Measurements from ENCODE around the gene DGKI.

DGKI gene

DNA sequence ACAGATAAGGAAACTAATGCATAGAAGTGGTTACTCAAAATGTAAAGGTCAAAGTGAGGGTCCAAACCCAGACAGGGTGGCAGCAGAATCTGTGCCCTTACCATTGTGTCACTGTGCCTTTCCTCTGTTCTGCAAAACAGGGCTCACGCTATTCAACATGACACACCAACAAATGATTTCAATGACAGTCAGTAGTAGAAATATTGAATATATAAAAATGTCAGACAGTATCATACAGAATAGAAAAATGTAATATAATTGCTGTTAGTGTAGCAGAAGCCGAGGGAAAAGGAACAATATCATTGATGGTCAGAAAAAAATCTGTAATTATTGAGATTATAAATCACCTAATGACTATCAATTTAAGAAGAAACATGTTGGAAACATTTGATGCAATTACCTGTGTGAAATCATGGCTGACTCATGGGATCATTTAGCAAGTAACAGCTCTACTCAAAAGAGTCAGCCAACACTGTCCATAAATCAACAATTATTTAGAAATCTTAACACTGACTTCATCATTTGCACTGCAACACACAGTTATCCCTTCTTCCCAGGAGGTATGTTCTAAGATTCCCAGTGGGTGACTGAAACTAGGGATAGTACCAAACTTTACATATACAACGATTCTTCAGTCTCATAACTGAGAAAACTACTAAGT lies 198.7 kb downstream of the DGKI start:
- DNase-seq = no peak

DNA sequence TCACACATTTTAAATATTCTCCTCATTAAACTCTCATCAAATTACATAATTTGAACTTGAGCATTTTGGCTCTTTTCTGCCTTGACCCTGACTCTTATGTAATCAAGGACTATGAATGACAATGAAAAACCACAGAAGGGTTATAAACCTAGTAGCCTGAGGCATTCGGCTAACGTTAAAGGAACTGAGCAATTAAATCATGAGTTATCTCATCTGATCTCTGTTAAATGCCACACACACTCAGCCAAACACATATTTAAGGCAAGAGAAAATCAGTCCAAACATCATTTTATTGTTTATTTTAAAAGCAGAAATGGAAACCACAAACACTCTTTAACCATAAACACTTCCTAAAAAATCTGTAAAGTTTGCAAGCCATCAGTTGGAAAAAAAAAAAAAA lies 204.3 kb downstream of the DGKI start:
- no peak for DNase-seq

GRCh38 chr7:137642031-137642430 lies 204.7 kb downstream of the DGKI start:
- no peak for DNase-seq

GRCh38 chr7:137636376-137636775 lies 210.4 kb downstream of the DGKI start:
- DNase-seq = no peak

- DNase-seq = no peak
Measured at GRCh38 chr7:137635874-137636273, 210.9 kb downstream of the DGKI start.

DNA sequence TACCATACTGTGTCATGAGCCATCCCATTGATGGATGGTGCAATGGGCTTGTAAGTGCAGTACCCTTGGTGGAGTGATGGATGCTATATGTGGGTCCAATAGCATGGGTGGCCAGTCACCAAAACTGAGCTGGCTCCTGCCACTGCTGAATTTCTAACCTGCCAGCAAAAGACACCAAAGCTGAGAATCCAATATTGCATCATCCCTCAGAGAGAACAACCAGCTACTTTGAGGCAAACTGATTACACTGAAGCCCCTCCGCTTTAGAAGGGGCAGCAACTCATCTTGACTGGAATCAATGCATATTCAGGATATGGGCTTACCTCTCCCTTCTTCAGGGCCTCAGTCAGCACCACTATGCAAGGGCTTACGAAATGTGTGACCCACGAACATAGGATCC lies 211.6 kb downstream of the DGKI start:
- DNase-seq = no peak

DNA sequence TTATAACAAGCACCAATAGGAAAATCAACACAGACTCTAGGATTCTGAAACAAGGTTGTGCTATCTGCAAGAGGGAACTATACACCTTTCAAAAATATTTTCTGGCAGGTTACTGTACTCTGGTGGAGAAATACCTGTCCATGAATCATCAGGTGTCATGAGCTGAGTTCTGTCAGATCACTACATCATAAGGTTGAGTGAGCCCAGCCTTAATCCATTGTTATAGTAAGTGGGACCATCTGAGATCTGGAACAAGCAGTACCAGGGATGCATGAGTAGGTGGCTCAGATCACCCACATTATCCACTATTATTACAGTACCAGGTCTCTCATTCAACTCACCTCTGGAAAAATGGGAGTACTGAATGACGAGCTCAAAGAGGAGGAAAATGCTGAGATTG lies 212.4 kb downstream of the DGKI start:
- no peak for DNase-seq

DNA sequence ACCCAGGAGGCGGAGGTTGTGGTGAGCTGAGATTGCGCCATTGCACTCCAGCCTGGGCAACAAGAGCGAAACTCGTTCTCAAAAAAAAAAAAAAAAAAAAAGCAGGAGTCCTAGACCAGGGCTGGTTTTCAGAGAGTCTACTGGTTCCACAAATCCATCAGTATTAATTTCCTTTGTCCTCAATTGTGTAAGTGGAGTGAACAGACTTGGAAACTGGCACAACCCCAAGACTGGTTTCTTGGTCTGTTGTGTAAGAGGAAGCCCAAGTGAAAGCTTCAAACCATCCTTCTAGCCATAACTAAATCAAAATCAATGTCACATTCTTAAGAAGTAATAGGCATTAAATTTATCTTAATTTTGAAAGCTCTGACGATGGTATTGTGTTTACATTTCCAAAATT lies 213.6 kb downstream of the DGKI start:
- no peak for DNase-seq

DNA sequence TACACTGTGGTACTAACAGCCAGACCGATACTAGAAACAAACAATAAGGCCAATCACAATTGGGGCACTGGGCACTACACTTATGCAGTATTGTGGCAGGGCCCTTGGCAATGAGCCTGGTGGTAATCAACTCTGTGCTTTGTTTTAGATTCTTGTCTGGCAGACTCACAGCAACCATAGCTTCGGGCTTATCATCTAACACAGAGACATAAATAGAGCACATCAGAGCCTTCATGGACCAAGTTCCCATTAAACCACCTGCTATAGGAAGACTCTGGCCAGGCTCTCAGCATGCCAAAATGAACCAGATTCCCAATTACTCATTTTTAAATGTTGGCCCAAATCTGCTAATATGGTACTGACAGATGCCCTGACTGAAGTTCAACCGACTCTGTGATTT lies 218.6 kb downstream of the DGKI start:
- DNase-seq = no peak

GRCh38 chr7:137626469-137627067 lies 220.2 kb downstream of the DGKI start:
- DNase-seq = no peak

GRCh38 chr7:137625197-137625596 lies 221.6 kb downstream of the DGKI start:
- no peak for DNase-seq

DNA sequence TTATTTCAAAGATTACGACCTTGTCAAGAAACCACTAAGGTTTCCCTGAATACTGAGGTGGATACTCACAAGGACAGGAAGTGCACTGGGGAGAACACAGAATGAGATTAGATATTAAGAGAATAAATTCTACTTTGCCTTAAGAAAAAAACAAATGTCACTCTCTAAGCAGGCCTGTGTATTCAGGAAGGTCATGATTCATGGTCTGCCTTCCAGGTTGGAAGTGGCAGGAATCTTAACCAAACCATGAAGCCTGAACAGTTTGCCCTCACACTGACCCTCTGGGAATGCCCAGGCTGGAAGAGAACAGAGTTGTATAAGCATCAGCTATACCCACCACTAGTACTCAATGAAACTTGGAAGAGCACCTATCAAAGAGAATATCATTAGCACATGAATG lies 227.6 kb downstream of the DGKI start:
- DNase-seq = no peak

GRCh38 chr7:137618748-137619147 lies 228.0 kb downstream of the DGKI start:
- no peak for DNase-seq

DNA sequence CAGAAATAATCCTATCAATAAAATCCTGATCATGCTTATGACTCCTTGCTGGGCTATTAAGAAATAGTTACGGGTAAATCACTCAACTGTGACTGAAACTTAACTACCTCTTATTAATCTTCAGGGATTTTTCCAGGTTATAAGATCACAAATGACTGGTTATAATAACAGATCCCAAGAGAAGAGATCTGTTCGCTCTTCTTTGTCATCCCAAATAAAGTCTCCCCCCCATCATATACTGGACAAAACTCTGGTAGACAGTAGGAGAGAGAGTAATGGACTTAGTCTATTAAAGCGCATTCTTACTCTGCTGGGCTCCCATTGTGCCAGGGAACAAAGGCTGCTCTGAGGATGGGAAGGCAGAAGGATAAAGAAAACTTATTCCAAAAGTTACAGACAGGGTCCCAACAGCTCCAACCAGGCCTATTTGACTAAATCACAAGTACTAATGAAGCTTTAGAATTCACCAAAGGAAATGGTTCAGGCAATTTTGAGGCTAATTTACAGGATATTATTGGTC lies 233.7 kb downstream of the DGKI start:
- DNase-seq = no peak

DNA sequence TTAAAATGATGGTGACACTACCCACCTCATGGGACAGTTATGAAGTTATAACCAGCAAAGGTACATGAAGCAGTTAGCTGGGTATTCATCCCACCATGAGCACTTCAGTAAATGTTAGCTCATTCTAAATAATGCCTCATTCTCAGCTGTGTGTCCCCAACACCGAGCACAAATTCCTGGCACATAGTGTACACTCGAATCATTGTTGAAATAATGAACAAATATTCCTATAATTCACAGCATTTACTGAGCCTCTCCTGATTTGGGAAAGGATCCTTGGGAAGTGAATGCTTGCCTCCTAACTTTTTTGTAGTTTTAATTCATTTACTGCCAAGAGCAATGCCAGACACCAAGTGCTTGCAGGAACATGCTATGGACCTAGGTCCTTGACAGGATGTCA lies 235.2 kb downstream of the DGKI start:
- DNase-seq = no peak

GRCh38 chr7:137609500-137609899 lies 237.3 kb downstream of the DGKI start:
- no peak for DNase-seq

GRCh38 chr7:137606061-137606674 lies 240.6 kb downstream of the DGKI start:
- peak; percentile 6 for DNase-seq

- DNase-seq = no peak
Measured at GRCh38 chr7:137603043-137603442, 243.7 kb downstream of the DGKI start.

DNA sequence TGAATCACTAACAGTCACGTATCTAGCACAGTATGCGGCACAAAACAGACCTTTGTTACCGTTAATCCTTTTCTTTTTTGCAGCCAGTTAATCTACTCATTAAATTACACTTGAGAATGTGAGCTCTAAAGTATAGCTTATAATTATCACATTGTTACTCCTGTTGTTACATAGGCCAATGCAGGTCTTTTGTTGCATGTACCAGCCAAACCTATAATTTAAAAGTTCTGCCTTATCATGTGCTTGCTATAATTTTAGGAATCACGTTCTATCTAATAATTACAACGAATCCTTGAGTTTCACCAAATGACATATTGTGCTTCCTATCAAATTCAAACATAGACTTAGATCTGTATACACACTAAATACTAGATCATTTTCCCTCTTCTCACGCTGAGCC lies 245.1 kb downstream of the DGKI start:
- DNase-seq = no peak

- DNase-seq = no peak
Measured at GRCh38 chr7:137597856-137598255, 248.9 kb downstream of the DGKI start.

DNA sequence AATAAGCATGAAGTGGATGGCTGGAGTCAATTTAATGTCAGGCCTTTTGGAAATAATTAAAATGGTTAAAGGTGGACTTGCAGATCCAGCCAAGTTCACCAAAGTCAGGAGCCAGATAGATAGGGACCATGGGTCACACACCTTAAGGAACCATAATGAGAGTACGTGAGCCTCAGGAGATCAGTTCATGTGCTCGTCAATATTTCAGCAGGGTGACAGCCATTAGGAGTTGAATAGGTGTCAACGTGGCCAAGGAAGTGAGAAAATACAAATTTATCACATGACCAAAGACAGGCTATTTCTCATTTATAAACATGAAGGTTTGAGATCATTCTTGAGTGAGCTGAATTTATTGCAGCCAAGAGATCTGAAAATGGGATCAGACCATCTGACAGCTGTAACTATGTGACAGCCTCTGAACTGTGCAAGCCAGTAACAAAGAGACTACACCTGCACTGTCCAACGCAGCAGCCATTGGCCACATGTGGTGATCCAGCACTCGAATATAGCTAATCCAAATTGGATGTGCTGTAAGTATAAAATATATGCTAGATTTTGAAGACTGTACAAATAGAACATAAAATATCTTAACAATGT lies 253.6 kb downstream of the DGKI start:
- DNase-seq = no peak

- no peak for DNase-seq
Measured at GRCh38 chr7:137592232-137592896, 254.4 kb downstream of the DGKI start.

GRCh38 chr7:137591421-137591837 lies 255.3 kb downstream of the DGKI start:
- no peak for DNase-seq

Data from central memory CD4-positive, alpha-beta T cell (primary cell).